ENCODE results near the gene YY1AP1. TPM values are rescaled to one million over a fixed set of nuclear protein-coding genes. Genes with fewer than 3 reads are reported as not detected.
A peak's percentile ranks its signal among the peaks of the same experiment; 100 is the strongest.
"Not testable (repeated sequence)": the region's sequence is repeated elsewhere in the genome, so short reads cannot be mapped to it uniquely, and the experiment has no call there.

Gene YY1AP1
- polyA plus RNA-seq, 1 experiment: 70.0 TPM

GRCh38 chr1:155698382-155699038 is 9.9 kb upstream of the YY1AP1 start:
- Histone ChIP-seq H3K27ac (ENCODE audit: low read depth, low read length) (peak overlapping the region; percentile 31), H3K27me3 (ENCODE audit: control insufficient read depth, insufficient read depth, low read length) (no peaks in the 10 kb centered on the region), H3K4me3 (ENCODE audit: low read depth, low read length) (no peak overlapping the region), H3K9me3 (ENCODE audit: control insufficient read depth, insufficient read depth, low read length) (peaks cover 3% of the 10 kb centered on the region; the same call in 1 of the 2 replicates)
- DNase-seq (ENCODE audit: low read depth, low spot score): no peak
- no peak for TF ChIP-seq CTCF (IDR thresholded peaks at IDR 0.05; ENCODE audit: low read depth, low read length)
- POLR2A ChIA-PET: no interaction called here
- CTCF ChIA-PET: no interaction called here

GRCh38 chr1:155697616-155698015 is 9.0 kb upstream of the YY1AP1 start:
- H3K27ac ChIP-seq (ENCODE audit: low read depth, low read length); H3K27me3 ChIP-seq (ENCODE audit: control insufficient read depth, insufficient read depth, low read length); DNase-seq (ENCODE audit: low read depth, low spot score); H3K9me3 ChIP-seq (ENCODE audit: control insufficient read depth, insufficient read depth, low read length); H3K4me3 ChIP-seq (ENCODE audit: low read depth, low read length); POLR2A ChIA-PET: not testable (repeated sequence)
- CTCF ChIA-PET: interaction anchor here (0.6 to 1.1 kb wide), 2 partner anchors 17 to 421 kb away, joined by 3 read pairs; no protein-coding TSS in a partner anchor

- TF ChIP-seq CTCF (IDR thresholded peaks at IDR 0.05; ENCODE audit: low read depth, low read length): no peak
- H3K27ac ChIP-seq (ENCODE audit: low read depth, low read length): no peak overlapping the region
- H3K4me3 ChIP-seq (ENCODE audit: low read depth, low read length): no peak overlapping the region
- CTCF ChIA-PET: interaction anchor here (0.6 to 1.1 kb wide), 2 partner anchors 17 to 420 kb away, joined by 3 read pairs; no protein-coding TSS in a partner anchor
- H3K27me3 ChIP-seq (ENCODE audit: control insufficient read depth, insufficient read depth, low read length): no peaks in the 10 kb centered on the region
- no peak for DNase-seq (ENCODE audit: low read depth, low spot score)
- POLR2A ChIA-PET: no interaction called here
- H3K9me3 ChIP-seq (ENCODE audit: control insufficient read depth, insufficient read depth, low read length): peaks cover 3% of the 10 kb centered on the region; the same call in 1 of the 2 replicates
Observed at GRCh38 chr1:155697046-155697445, 8.5 kb upstream of the YY1AP1 start.

- H3K4me3 ChIP-seq (ENCODE audit: low read depth, low read length): no peak overlapping the region
- CTCF ChIA-PET: interaction anchor here (1.1 kb wide), 1 partner anchor 420 kb away, joined by 3 read pairs; no protein-coding TSS in a partner anchor
- no peak for DNase-seq (ENCODE audit: low read depth, low spot score)
- H3K27me3 ChIP-seq (ENCODE audit: control insufficient read depth, insufficient read depth, low read length): no peaks in the 10 kb centered on the region
- no peak for TF ChIP-seq CTCF (IDR thresholded peaks at IDR 0.05; ENCODE audit: low read depth, low read length)
- H3K9me3 ChIP-seq (ENCODE audit: control insufficient read depth, insufficient read depth, low read length): peaks cover 3% of the 10 kb centered on the region; the same call in 1 of the 2 replicates
- POLR2A ChIA-PET: no interaction called here
- H3K27ac ChIP-seq (ENCODE audit: low read depth, low read length): no peak overlapping the region
Observed at GRCh38 chr1:155696524-155696923, 8.0 kb upstream of the YY1AP1 start.

GRCh38 chr1:155695608-155696007 is 7.0 kb upstream of the YY1AP1 start:
- no peak for TF ChIP-seq CTCF (IDR thresholded peaks at IDR 0.05; ENCODE audit: low read depth, low read length)
- no peak overlapping the region for H3K4me3 ChIP-seq (ENCODE audit: low read depth, low read length)
- CTCF ChIA-PET: no interaction called here
- peaks cover 3% of the 10 kb centered on the region; the same call in 1 of the 2 replicates for H3K9me3 ChIP-seq (ENCODE audit: control insufficient read depth, insufficient read depth, low read length)
- no peak for DNase-seq (ENCODE audit: low read depth, low spot score)
- H3K27ac ChIP-seq (ENCODE audit: low read depth, low read length): no peak overlapping the region
- POLR2A ChIA-PET: no interaction called here
- H3K27me3 ChIP-seq (ENCODE audit: control insufficient read depth, insufficient read depth, low read length): no peaks in the 10 kb centered on the region

Measured in AG04450 (cell line).